Nephron (organoid): Measurements from ENCODE around the gene SETD3.

Experiments
- H3K27ac Mint-ChIP-seq, 3 experiments: 2 replicates each; pipeline ENCODE4 v1.8.0; 2020; ENCODE audit warnings: mixed read lengths in 3 of 3, mild to moderate bottlenecking in 2 of 3, moderate library complexity in 1 of 3
- H3K27me3 Mint-ChIP-seq: 2 replicates; pipeline ENCODE4 v1.8.0; 2021; ENCODE audit warnings: low read depth, mild to moderate bottlenecking, moderate library complexity, mixed read lengths
- H3K36me3 Mint-ChIP-seq: 2 replicates; pipeline ENCODE4 v1.8.0; 2020; ENCODE audit warnings: low read depth, mixed read lengths
- H3K4me1 Mint-ChIP-seq: 2 replicates; pipeline ENCODE4 v1.8.0; 2020; ENCODE audit warnings: mixed read lengths
- H3K4me3 Mint-ChIP-seq, 3 experiments: 2 replicates each; pipeline ENCODE4 v1.8.0; 2020; ENCODE audit warnings: mild to moderate bottlenecking in 3 of 3, mixed read lengths in 3 of 3, moderate library complexity in 2 of 3
- H3K9me3 Mint-ChIP-seq: 2 replicates; pipeline ENCODE4 v1.8.0; 2020; ENCODE audit warnings: mixed read lengths
- TF ChIP-seq, protein P1 (sequence below), 3 experiments: fragments of 200-600 bp; sonication (generic); IDR thresholded peaks; one replicate each; pipeline ENCODE4 v1.5.0; 2021; ENCODE audit warnings: antibody characterized with exemption in 3 of 3; ENCODE audit not compliant: unreplicated experiment in 3 of 3

The SETD3 gene

DNA sequence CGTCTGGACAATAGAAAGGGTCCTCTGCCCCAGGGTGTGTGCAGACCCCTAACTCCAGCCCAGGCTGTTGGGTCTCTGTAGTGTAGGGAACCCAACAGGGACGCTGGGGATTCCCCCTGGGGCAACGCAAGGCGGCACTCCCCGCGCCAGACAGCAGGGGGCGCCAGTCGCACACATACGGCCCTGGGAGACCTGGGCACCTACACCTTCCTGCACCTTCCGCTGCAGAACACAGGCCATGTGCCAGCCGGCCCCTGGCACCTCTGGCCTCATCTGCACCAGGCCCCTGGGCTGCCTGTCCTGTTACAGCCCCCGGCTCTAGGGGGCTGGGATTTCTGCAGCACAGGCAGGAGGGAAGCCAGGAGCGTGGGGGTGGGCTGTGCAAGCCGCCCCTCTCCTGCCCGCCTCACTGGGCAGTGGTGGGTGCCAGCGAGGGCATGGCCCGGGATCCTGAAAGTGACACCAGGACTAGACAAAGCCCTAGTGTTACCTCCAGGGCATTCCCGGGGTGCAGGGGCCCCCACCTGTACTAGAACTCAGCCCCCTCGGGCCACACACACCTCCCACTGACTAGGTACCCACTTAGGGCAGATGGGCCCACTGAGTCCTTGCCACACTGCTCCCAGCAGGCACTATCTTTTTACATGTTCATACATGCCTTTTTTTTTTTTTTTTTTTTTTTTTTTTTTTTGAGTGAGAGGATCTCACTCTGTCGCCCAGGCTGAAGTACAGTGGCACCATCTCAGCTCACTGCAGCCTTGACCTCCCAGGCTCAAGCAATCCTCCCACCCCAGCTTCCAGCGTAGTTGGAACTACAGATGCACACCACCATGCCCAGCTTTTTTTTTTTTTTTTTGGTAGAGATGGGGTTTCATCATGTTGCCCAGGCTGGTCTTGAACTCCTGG, 38.0 kb upstream of the SETD3 start:
- TF ChIP-seq, protein P1, sequence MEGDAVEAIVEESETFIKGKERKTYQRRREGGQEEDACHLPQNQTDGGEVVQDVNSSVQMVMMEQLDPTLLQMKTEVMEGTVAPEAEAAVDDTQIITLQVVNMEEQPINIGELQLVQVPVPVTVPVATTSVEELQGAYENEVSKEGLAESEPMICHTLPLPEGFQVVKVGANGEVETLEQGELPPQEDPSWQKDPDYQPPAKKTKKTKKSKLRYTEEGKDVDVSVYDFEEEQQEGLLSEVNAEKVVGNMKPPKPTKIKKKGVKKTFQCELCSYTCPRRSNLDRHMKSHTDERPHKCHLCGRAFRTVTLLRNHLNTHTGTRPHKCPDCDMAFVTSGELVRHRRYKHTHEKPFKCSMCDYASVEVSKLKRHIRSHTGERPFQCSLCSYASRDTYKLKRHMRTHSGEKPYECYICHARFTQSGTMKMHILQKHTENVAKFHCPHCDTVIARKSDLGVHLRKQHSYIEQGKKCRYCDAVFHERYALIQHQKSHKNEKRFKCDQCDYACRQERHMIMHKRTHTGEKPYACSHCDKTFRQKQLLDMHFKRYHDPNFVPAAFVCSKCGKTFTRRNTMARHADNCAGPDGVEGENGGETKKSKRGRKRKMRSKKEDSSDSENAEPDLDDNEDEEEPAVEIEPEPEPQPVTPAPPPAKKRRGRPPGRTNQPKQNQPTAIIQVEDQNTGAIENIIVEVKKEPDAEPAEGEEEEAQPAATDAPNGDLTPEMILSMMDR (IDR thresholded peaks at IDR 0.05; ENCODE audit: unreplicated experiment in 3 of 3) = peak; percentile 96 to 98 (median 98)
- Mint-ChIP-seq H3K4me1 (peaks cover 23% of the 10 kb centered on the region), H3K9me3 (no peaks in the 10 kb centered on the region), H3K36me3 (no peaks in the 10 kb centered on the region), H3K27ac (no peak overlapping the region), H3K4me3 (no peak overlapping the region), H3K27me3 (no peaks in the 10 kb centered on the region)

DNA sequence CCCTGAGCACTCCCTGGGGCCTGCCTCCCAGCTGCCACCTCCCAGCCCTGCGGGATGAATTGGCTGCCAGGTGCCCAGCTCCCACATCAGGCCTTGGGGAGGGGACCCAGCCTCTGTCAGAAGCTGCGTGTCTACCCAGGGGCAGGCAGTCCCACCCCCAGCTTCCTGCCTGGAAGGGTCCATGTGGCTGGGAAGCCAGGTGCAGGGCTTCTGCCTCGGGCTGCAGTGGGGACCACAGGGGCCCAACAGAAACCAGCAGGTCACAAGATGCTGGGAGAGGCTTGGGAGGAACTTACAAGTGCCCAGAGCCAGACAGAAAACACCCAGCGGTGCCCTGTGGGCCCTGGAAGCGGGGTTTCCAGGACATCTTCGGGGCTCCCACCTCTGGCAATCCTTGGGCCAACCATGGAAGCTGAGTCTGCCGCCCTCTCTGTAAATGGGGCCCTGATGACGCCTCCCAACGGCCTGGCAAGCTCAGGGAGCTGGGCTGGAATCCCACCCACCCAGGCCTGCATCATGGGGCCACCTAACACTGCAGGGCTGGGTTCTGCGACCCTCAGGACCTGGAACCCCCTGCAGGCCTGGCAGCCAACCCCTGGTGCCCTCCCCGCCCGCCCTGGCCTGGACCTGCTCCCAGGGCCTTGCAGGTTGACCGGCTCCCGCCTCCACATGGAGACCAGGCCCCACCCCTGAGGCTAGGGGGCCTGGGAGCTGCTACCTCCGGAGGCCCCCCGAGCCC, 37.2 kb upstream of the SETD3 start:
- Mint-ChIP-seq H3K27me3 (no peaks in the 10 kb centered on the region), H3K4me3 (no peak overlapping the region), H3K4me1 (peaks cover 14% of the 10 kb centered on the region), H3K9me3 (no peaks in the 10 kb centered on the region), H3K36me3 (no peaks in the 10 kb centered on the region), H3K27ac (no peak overlapping the region)
- TF ChIP-seq, protein P1 (IDR thresholded peaks at IDR 0.05; ENCODE audit: unreplicated experiment in 3 of 3) = no peak

DNA sequence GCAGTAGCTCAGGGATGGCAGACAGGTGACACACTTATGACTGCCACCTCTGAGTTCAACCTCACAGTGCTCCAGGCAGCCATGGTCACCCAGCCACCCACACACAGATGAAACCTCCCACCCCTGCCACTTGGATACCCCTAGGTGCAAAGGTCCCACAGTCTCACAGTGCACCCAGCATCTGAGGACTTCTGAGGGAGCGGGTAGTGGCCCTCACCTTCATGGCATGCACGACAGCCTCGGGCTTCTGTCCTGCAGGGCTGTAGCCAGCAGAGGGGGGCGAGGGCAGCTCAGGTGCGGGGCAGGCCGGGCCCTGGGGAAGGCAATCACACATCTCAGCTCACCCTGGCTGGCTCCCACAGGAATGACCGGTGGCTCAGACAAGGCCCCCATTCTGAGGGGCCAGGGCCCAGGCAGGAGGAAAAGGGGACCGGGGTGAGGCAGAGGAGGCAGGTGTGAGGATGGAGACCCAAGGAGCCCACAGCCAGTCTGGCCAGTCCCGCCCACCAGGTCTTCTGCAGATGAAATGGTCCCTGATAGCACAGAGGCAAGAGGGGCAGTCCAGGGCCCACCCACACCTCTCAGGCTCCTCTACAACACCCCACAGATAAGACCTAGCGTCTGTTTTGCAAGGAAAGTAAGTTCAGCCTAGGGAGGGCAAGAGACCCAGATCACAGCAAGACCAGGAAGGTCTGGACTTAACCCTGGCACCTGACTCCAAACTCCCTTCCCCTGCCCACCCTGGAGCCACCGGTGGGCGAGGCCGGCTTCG, 36.4 kb upstream of the SETD3 start:
- H3K27ac Mint-ChIP-seq = no peak overlapping the region
- no peaks in the 10 kb centered on the region for H3K9me3 Mint-ChIP-seq
- TF ChIP-seq, protein P1 (IDR thresholded peaks at IDR 0.05; ENCODE audit: unreplicated experiment in 3 of 3) = no peak
- peaks cover 10% of the 10 kb centered on the region for H3K4me1 Mint-ChIP-seq
- no peaks in the 10 kb centered on the region for H3K36me3 Mint-ChIP-seq
- H3K4me3 Mint-ChIP-seq = no peak overlapping the region
- no peaks in the 10 kb centered on the region for H3K27me3 Mint-ChIP-seq

DNA sequence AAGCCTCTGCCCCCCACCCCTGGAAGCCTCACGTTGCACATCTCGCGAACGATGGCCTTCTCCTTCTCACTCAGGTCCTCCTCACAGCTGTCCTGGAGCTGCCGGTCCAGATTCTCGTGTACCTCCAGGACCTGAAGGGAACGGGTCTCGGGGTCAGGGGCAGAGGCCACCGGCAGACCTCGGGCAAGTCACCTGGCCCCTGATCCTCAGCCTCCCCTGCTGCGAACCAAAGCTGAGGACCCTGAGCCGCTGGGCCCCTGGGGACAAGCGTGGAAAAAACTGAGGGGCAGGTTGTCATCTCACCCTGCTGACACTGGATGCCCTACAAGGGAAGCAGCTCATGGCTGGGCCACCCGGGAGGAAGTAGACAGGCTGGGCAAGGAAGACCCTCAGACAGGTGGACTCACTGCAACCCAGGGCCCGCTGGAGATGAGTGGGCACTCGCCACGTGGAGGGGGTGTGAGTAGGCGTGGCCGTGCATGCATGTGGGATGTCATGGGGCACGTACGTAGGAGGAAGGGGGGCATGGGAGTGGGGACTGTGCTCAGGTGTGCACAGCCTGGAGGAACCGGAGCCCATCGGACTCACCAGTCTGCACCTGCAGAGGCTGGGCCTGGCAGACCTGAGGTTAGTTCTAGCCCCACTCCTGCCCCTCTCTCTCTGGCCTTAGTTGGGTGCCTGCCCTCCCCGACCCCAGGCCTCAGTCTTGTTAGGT, 35.7 kb upstream of the SETD3 start:
- Mint-ChIP-seq H3K36me3 (no peaks in the 10 kb centered on the region), H3K9me3 (no peaks in the 10 kb centered on the region), H3K27me3 (no peaks in the 10 kb centered on the region), H3K4me3 (no peak overlapping the region), H3K4me1 (peaks cover 11% of the 10 kb centered on the region), H3K27ac (no peak overlapping the region)
- TF ChIP-seq, protein P1 (IDR thresholded peaks at IDR 0.05; ENCODE audit: unreplicated experiment in 3 of 3) = no peak

DNA sequence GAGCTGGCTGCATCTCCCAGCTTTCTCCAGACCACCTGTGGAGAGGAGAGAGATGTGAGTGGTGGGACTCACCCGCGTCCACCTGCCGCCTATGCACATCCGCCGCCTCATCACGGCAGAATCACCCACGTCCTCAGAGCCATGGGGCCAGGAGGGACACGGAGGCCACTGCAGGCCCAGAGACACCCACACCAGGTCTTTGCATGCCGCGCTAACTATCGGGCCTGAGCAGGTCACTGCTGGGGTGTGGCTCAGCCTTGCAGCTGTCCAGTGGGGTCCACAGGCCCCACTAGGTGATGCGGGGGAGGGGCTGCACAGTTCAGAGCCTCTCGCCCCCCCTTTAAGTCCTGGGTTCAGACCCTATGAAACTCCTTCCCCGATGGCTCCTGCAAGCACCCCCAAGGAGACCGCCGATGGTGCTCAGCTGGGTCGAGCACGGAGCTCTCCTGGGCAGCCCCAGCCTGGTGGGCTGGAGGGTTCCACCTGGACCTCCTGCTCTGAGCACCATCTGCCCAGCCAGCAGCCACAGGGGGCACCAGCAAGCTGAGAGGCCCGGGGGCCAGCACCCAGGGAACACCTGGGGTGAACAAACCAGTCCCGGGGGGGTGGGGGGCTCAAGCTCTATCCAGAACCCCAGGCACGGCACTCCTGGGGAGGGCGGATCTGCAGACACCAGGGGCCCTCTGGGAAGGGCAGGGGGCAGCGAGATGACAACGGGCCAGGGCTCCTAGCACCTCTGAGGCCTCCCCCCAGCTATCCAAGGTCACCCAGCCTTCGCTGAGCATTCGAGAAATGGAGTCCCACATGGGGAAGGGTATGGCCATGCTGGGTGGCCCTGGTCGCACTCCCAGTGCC, 34.9 kb upstream of the SETD3 start:
- no peaks in the 10 kb centered on the region for H3K9me3 Mint-ChIP-seq
- H3K27me3 Mint-ChIP-seq = no peaks in the 10 kb centered on the region

More for the DNA sequence above, 34.9 kb upstream of the SETD3 start:
- TF ChIP-seq, protein P1 (IDR thresholded peaks at IDR 0.05; ENCODE audit: unreplicated experiment in 3 of 3) = no peak
- Mint-ChIP-seq H3K27ac (no peak overlapping the region), H3K36me3 (no peaks in the 10 kb centered on the region), H3K4me1 (peaks cover 5% of the 10 kb centered on the region), H3K4me3 (no peak overlapping the region)
